ENCODE results near the gene GJA10.
A peak's percentile ranks its signal among the peaks of the same experiment; 100 is the strongest.

Gene GJA10

GRCh38 chr6:89917801-89918366 is 23.6 kb downstream of the GJA10 start:
- no peak for DNase-seq

DNA sequence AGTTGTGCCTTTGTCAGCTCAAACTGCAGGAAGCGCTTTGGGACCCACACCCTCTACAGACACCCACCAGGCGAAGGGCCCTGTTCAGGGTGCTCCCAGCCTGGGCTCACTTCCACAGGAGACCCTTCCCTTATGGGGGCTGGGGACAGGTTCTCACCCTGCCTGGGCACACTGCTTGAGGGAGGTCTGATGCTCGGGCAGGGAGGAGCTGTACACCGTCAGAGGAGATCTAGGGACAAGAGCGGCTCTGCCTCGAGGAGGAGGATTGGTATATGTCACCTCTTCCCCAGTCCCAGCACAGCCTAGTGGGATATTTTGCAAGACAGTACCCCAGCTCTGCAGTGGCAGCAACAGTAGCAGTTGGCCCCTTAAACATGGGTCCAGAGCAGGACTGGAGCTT is 26.9 kb downstream of the GJA10 start:
- no peak for DNase-seq

DNA sequence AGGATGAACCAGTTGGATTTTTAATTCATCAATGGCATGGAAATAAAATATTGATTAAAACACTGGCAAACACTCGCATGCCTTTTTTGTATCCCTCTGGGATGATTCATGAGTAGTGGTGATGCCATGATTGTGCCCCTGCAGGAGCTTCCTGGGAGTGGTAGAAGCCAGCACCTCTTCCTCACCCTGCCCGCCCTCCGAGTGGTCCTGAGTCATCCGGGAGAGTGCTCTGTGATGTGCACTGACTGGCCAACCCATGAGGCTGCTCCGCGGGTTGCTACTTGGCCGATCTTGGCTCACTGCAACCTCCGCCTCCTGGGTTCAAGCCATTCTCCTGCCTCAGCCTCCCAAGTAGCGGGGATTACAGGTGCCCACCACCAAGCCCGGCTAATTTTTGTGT is 27.4 kb downstream of the GJA10 start:
- no peak for DNase-seq

DNA sequence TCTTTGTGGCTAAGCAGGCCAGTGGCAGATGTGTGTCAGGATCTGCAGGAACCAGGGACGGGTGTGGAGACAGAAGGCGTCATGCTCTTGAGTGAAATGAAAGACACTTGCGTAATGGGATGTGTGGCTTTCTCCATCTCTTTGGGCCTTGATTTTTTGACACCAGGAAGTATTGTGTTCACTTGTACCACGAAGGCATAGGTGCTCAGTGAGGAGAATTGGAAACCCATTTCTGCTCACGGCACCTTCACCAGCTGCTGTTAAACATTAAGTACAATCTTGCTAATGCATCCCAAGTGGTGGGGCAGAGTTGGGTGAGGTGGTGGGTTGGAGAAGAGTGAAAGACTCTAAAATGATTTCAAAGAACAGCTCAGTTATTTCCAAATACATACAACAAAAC is 30.0 kb downstream of the GJA10 start:
- DNase-seq, result no peak

DNA sequence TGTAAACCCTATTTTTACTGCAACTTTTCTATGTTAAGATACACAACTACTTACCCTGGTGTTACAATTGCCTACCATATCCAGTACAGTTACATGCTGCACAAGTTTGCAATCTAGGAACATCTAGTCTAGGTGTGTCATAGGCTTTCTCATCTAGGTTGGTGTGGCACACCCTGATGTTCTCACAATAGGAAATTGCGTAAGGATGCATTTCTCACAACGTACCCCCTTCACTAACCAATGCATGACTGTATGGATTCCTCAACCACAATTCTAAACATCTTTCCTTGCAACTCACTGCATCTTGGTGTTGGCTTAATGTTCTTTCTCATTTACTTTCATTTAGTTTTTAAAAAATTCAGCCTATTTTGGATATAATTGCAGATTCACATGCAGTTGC is 31.6 kb downstream of the GJA10 start:
- DNase-seq, result no peak

DNA sequence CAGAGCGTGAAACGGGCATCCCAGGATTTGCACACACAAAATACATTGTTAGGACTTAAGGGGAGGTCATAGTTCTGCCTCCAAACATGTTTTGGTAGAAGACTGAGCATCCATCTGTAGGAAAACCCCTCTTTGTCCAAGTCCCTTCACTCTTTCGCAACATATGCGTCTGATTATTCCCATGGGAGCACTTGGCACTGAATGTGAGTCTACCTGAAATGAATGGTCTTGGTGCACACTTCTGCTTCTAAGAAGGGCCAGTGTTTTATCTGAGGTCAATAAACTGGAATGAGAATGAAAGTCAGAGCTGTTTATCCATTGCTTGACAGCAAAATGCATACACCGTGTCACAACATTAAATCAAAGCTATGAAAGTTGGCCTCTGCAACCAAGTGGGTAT is 33.0 kb downstream of the GJA10 start:
- DNase-seq, result no peak

GRCh38 chr6:89927791-89928550 is 33.7 kb downstream of the GJA10 start:
- no peak for DNase-seq

- DNase-seq, result no peak
These were observed 34.3 kb downstream of the GJA10 start for GRCh38 chr6:89928604-89929003.

DNA sequence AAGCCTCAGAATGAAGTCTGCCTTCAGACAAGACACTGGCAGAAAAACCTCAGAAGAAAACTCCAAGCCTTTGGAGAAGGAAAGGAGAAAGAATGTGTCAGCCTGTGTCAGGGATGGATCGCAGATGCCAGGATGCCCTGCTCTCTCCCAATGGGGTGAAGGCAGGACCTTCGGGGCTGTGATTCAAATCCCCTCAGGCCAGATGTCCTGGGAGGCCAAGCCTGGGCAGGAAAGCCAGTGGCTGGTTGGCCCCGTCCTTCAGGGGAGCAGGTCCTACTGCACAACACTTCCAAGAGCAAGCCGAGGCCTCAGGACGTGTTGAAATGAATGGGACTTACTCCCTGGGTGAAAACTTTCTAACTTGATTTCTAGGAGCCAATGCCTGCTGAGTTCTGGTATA is 36.5 kb downstream of the GJA10 start:
- DNase-seq, result no peak

- no peak for DNase-seq
These were observed 38.1 kb downstream of the GJA10 start for GRCh38 chr6:89932245-89932802.

GRCh38 chr6:89934685-89935366 is 40.6 kb downstream of the GJA10 start:
- no peak for DNase-seq

DNA sequence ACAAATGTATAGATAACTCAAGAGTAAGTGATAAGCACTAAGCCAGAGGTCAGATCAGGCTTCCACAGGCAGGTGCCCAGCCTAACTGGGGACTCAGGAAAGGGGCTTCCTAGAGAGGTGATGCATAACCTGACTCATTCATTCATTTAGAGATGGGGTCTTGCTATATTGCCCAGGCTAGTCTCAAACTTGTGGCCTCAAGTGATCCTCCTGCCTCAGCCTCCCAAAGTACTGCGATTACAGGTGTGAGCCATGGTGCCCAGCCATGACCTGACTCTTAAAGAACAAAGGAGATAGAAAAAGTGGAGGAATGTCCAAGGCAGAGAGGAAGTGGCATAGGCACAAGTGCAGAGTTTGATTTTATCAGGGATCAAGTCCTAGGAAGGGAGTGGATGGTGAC is 41.9 kb downstream of the GJA10 start:
- no peak for DNase-seq

DNA sequence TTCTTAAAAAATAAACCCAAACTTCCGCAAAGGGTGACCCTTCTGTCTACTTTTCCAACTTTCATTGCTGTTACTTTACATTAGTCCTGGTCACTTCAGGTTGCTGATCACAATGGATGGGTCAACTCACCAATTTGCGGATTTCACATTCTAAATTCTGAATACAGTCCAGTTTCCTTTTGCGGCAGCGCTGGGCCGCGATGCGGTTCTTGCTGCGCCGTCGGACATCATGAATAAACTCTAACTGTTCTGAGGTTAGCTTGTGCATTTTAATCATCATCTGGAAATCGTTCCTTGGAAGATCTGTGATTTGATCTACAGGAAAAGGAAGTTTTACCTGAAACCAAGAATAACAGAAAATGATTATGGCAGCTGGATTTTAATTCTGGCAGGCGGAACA is 43.7 kb downstream of the GJA10 start:
- DNase-seq, result no peak

- DNase-seq, result no peak
These were observed 44.9 kb downstream of the GJA10 start for GRCh38 chr6:89939144-89939543.

DNA sequence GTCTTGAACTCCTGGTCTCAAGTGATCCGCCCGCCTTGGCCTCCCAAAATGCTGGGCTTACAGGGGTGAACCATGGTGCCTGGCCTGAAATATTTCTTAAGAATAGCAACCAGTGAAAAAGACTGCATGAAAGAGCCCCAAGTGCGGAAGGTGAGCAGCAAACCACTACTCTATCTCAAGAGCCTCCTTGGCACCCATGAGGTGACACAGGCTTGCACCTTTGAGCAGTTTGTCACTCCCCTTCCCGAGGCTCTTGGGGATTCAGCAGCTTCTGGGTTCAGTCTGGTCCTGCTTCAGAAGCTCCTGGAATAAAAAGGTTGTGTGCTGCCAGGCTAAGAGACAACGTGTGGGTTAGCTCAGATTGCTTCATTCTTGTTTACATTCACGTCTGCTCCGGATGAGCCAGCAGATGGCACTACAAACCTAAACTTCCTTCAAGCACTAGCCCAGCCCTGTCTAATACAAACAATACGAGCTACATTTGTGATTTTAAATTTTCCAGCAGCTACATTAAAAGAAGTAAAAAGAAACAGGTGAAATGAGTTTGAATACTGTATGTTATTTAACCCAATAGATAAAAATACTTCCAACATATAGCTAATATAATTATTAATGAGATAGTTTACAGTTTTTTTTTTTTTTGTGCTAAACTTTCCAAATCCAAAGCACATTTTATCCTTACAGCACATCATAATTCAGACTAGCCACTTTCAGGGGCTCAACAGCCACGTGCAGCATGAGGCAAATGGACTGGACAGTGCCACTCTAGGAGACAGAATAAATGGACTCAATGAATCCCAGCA is 46.2 kb downstream of the GJA10 start:
- DNase-seq, result peak; percentile 34

DNA sequence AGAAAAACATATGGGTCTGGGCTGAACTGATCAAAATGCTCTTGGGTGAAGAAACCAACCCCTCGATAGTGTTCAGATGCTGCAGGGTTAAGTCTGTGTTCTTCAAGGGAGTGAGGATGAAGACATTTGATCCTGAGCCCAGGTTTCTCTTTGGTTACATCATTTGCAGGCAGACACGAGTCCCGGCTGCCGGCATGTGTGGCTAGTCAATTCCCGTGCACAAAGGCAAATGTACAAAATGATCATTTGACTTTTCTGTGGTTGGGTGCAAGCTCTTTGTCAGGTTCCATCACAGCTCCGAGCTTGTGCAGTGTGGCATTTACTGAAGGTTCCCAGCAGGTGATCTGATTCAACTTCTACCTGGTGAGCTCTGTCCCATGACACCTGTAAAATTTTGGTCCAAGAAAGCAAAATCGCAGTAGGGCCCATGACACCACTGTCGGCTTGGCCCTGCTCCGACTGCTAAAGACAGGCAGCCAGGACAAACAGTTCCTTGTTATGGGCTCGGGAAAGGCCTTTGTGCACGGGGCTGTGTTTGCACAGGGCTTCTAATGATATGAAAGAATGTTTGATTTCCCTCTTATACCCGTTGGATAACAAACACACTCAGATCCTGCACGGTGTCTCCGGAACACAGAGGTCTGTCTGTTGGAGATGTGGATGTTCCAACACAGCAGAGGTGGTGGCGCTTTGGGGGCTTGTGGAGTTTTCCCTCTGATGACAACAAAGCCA is 46.9 kb downstream of the GJA10 start:
- DNase-seq, result peak; percentile 58

- DNase-seq, result no peak
These were observed 47.7 kb downstream of the GJA10 start for GRCh38 chr6:89941763-89942497.

GRCh38 chr6:89942601-89943000 is 48.3 kb downstream of the GJA10 start:
- DNase-seq, result no peak

GRCh38 chr6:89944181-89944755 is 50.0 kb downstream of the GJA10 start:
- DNase-seq, result no peak

- DNase-seq, result no peak
These were observed 50.6 kb downstream of the GJA10 start for GRCh38 chr6:89944826-89945407.
